Mesothelial cell of epicardium (in vitro differentiated cells): ENCODE data around the gene ADAMTS12. TPM values are rescaled to one million over a fixed set of nuclear protein-coding genes. Genes with fewer than 3 reads are reported as not detected.

Experiments used
- DNase-seq, 2 experiments: peaks; one replicate each; pipeline ENCODE4 v3.0.0; 2021; ENCODE audit warnings: low spot score in 2 of 2; ENCODE audit not compliant: unreplicated experiment in 2 of 2
- H3K27ac Mint-ChIP-seq: 2 replicates; pipeline ENCODE4 v1.8.0; 2021; ENCODE audit warnings: mixed read lengths
- H3K27me3 Mint-ChIP-seq: 2 replicates; pipeline ENCODE4 v1.8.0; 2021; ENCODE audit warnings: low read depth, mixed read lengths
- H3K36me3 Mint-ChIP-seq: 2 replicates; pipeline ENCODE4 v1.8.0; 2021; ENCODE audit warnings: mixed read lengths
- H3K4me1 Mint-ChIP-seq: 2 replicates; pipeline ENCODE4 v1.8.0; 2021; ENCODE audit warnings: mixed read lengths
- H3K4me3 Mint-ChIP-seq: 2 replicates; pipeline ENCODE4 v1.8.0; 2021; ENCODE audit warnings: mild to moderate bottlenecking, moderate library complexity, mixed read lengths
- H3K9me3 Mint-ChIP-seq: 2 replicates; pipeline ENCODE4 v1.8.0; 2021; ENCODE audit warnings: mixed read lengths
- CTCF ChIP-seq: fragments of 200-600 bp; sonication (generic); IDR thresholded peaks from one replicate; pipeline ENCODE4 v1.5.0; 2021; ENCODE audit warnings: antibody characterized with exemption; ENCODE audit not compliant: unreplicated experiment
- total RNA-seq: library from RNA; stranded (reverse); gene quantifications from 3 replicates; pipeline ENCODE4 v1.2.1, GENCODE V29; 2021

The ADAMTS12 gene
- total RNA-seq, 1 donor from 2014 or later: 14.0 TPM

GRCh38 chr5:33712664-33713063 is 179.1 kb downstream of the ADAMTS12 start:
- Mint-ChIP-seq H3K9me3 (peaks cover 29% of the 10 kb centered on the region), H3K36me3 (peaks cover 1% of the 10 kb centered on the region), H3K27ac (no peak overlapping the region), H3K27me3 (no peaks in the 10 kb centered on the region), H3K4me3 (no peak overlapping the region), H3K4me1 (no peaks in the 10 kb centered on the region)
- no peak for DNase-seq
- no peak for TF ChIP-seq CTCF

- DNase-seq: no peak
- no peaks in the 10 kb centered on the region for H3K27me3 Mint-ChIP-seq
- H3K9me3 Mint-ChIP-seq: peaks cover 41% of the 10 kb centered on the region
- no peak for TF ChIP-seq CTCF
- H3K4me1 Mint-ChIP-seq: no peaks in the 10 kb centered on the region
- peaks cover 1% of the 10 kb centered on the region for H3K36me3 Mint-ChIP-seq
- H3K27ac Mint-ChIP-seq: no peak overlapping the region
- no peak overlapping the region for H3K4me3 Mint-ChIP-seq
Observed at GRCh38 chr5:33711094-33711679, 180.6 kb downstream of the ADAMTS12 start.

- DNase-seq: no peak
- no peaks in the 10 kb centered on the region for H3K36me3 Mint-ChIP-seq
- no peak overlapping the region for H3K27ac Mint-ChIP-seq
- H3K9me3 Mint-ChIP-seq: peaks cover 29% of the 10 kb centered on the region
- no peak overlapping the region for H3K4me3 Mint-ChIP-seq
- no peaks in the 10 kb centered on the region for H3K27me3 Mint-ChIP-seq
- TF ChIP-seq CTCF: no peak
- H3K4me1 Mint-ChIP-seq: peaks cover under 1% of the 10 kb centered on the region
Observed at GRCh38 chr5:33702867-33703266, 188.9 kb downstream of the ADAMTS12 start.

DNA sequence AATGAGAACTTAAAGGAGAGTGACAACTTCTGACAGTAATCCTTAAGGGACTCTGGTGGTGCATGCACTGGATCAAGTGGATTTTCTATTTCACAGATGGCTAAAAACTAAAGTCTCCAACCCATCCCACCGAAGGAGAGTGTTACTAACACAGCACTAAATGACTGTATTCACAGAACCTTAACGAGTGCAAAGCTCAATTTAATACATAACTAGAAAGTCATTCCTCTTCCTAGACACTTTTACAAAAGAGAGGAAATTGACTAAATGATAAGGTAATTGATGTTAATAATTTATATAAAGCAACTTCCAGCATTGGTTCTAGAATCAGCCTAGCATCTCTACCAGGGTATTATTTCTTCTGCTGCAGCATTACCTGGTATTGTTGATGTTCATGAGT is 189.8 kb downstream of the ADAMTS12 start:
- H3K27ac Mint-ChIP-seq: no peak overlapping the region
- no peak for TF ChIP-seq CTCF
- H3K27me3 Mint-ChIP-seq: no peaks in the 10 kb centered on the region
- H3K4me1 Mint-ChIP-seq: peaks cover 6% of the 10 kb centered on the region
- DNase-seq: no peak
- no peak overlapping the region for H3K4me3 Mint-ChIP-seq
- H3K36me3 Mint-ChIP-seq: no peaks in the 10 kb centered on the region
- peaks cover 22% of the 10 kb centered on the region for H3K9me3 Mint-ChIP-seq

DNA sequence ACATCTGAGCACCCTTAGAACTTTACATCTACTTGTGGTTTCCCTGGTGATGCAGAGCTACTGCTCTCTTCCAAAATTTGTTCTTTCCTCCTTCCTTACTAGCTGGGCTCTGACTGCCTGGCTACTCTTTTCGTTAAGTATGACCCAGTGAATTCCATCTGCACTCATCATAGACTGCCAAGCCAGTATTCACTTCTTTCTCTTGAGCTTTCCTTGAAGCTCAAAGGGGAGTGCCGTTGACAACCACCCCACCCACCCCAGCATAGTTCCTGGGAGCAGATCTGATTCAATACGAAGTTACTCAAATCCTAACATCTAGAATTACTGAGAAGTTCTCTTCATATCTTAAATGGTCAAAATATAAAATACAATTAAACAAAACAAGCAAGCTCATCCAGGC is 190.5 kb downstream of the ADAMTS12 start:
- no peak for DNase-seq
- no peak overlapping the region for H3K4me3 Mint-ChIP-seq
- H3K36me3 Mint-ChIP-seq: no peaks in the 10 kb centered on the region
- TF ChIP-seq CTCF: no peak
- H3K4me1 Mint-ChIP-seq: peaks cover 6% of the 10 kb centered on the region
- H3K9me3 Mint-ChIP-seq: peaks cover 15% of the 10 kb centered on the region
- H3K27me3 Mint-ChIP-seq: no peaks in the 10 kb centered on the region
- no peak overlapping the region for H3K27ac Mint-ChIP-seq

DNA sequence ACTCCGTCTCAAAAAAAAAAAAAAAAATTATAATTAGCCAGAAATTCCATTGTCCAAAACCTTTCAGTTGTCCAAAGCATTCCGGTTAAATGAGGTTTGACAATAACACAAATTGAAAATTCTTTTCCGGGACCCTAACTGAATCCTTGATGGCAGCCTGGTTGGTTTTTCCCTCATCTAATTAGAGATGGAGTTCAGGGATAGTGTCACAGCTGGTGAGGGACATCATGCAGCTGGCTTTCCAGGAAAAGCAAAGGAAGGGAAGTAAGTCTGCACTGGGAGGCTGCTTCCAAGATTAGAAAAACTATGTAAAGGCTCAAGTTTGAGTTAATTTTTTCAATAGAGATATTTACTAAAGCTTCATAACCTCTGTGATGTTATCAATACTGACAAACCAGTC is 195.4 kb downstream of the ADAMTS12 start:
- peaks cover 6% of the 10 kb centered on the region for H3K4me1 Mint-ChIP-seq

More for the DNA sequence above, 195.4 kb downstream of the ADAMTS12 start:
- no peak for DNase-seq
- Mint-ChIP-seq H3K27ac (no peak overlapping the region), H3K27me3 (no peaks in the 10 kb centered on the region), H3K36me3 (peaks cover 7% of the 10 kb centered on the region), H3K9me3 (peaks cover 30% of the 10 kb centered on the region), H3K4me3 (no peak overlapping the region)
- TF ChIP-seq CTCF: no peak
